HG03045 (cell line): ENCODE measurements around the gene SOX8.

Experiments
- ATAC-seq: cut with Tn5 transposase; IDR thresholded peaks from one replicate; pipeline ENCODE4 v1.9.1; 2021; ENCODE audit warnings: mild to moderate bottlenecking, moderate library complexity; ENCODE audit not compliant: unreplicated experiment

SOX8 gene

DNA sequence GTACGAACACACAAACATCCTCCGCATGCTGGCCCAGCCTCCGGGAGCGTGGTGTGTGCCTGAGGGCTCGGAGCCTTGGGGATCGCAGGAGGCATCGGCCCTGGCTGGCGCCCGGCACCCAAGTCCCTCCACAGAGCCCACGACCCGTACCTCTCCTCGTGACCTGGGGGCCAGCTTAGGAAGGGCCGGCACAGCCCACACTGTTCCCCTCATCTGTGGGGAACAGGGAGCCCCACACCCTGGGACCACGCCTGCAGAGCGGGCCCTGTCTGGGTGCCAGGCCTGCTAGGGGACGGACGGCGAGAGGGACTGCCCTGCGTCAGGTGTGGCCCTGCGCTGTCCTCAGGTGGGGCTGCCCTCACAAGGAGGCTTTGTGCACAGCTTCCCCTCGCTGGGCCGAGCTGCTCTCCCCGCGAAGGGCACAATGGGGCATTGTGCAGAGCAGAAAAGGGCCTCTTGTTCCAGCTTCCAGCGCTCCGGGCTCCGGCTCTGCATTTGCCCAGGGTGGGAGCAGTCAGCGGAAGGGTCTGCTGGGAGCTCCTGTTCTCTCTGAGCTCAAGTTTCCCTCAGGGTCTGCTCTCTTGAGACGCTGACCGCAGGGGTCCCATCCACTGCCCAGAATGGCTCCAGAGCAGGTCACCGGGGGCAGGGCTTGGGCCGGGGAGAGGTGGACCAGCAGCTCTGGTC is 9.1 kb upstream of the SOX8 start:
- ATAC-seq: no peak

GRCh38 chr16:973366-973765 is 8.2 kb upstream of the SOX8 start:
- no peak for ATAC-seq

- no peak for ATAC-seq
Observed at GRCh38 chr16:974001-974601, 7.5 kb upstream of the SOX8 start.

DNA sequence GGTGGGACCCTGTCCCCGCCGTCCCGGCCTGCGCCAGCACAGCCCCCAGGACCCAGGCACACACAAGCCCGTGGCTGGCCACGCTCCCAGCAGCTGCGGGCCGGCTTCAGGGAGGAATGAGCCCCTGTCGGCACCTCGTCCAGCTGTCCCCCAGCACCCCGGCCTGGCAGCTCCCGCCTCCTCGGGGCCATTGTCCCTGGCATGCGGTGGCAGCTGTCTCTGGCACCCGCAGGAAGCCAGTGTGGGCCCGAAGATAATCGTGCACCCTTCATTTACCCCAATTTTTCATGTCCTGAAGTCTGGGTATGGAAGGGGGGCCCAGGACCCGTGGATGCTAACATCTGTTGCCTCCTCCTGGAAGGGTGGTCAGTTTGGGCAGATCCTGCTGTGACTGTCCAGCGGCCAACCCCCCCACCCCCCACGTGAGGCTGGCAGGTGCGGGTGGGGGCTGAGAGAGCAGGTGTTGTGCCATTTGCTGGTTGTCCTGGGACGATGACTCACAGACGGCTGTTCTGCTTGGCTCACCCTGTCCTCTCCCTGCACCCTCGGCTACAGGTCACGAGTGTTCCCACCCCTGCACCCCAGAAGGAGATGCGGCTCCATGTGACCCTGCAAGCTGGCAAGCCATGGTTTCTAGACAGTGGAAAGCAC is 6.8 kb upstream of the SOX8 start:
- no peak for ATAC-seq

- no peak for ATAC-seq
Observed at GRCh38 chr16:975291-975690, 6.3 kb upstream of the SOX8 start.

DNA sequence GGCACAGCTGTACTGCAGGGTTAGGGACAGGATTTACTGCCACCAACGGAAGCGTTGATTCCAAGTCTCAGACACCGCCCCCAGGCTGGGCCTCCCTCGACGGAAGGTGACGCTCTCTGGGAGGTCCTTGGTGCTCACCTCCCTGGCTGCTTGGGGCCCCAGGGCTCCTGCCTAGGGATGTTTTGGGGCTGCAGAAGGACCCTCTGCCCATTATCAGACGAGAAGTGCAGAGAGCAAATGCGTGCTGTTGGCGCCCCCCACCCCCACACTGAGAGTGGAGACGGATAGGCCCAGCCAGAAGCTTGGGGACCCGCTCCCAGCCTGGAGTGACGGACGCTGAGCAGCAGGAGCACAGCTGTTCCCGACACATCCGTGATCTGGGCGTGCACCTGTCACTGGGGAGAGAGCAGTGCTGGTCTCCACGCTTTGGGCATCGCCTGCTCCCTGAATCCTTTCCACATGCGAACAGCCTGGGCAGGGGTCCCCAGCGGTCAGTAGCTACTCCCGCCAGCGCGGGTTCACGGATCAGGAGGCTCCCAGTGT is 5.1 kb upstream of the SOX8 start:
- ATAC-seq: no peak

GRCh38 chr16:977081-977701 is 4.4 kb upstream of the SOX8 start:
- ATAC-seq: no peak

- ATAC-seq: no peak
Observed at GRCh38 chr16:977896-978295, 3.7 kb upstream of the SOX8 start.

GRCh38 chr16:978403-978802 is 3.2 kb upstream of the SOX8 start:
- no peak for ATAC-seq

DNA sequence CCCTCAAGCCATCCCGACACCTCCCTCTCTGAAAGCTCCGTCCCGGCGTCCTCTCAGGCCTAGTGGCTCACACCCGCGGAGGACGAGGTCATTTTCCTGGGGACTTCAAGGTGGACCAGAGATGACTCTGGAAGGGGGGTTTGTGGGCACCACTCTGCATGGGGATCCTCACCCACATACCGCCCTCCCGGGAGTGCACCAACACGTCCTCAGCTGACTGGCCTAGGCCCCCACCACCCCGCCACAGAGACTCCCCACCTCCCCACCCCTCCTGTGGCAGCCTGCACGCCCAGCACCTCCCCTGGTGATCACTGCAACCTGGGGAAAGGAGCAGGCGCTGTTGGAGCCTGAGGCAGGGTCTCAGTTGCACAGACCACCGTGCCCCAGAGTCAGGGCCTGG is 2.4 kb upstream of the SOX8 start:
- ATAC-seq: no peak

DNA sequence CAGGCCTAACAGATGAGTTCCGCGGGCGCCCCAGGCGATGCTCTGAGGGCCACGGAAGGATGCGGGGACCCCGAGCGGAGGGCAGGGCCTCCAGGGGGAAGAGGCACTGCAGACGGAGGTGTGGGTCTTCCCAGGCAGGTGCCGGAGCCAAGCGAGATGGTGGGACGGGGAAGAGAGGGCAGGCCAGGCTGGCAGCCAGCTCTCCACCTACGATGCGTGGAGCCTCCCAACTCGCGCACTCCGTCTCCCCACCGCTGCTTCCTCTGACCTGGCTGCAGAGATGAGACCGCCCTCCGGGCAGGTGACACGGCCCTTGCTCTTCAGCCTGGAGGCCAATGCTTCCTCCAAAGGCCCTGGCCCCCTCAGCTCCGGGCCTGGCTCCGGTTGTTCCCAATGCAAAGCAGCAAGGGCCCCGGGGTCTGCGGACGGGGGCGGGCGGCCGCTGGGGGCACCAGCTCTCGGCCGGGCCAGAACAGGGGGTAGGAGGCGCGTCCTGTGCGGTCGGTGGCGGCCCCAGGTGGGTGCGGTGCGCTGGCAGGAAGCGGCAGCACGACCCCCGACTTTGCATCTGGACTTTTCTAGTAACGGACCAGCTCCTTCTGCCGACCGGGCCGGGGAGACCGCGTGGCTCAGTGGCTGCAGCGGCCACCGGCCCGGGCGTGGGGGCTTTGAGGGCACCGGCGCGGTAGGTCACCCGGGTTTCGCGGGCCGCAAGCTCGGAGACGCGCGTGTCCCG is 1.5 kb upstream of the SOX8 start:
- ATAC-seq: no peak

- ATAC-seq: no peak
Observed at GRCh38 chr16:980595-980854, 1.0 kb upstream of the SOX8 start.

DNA sequence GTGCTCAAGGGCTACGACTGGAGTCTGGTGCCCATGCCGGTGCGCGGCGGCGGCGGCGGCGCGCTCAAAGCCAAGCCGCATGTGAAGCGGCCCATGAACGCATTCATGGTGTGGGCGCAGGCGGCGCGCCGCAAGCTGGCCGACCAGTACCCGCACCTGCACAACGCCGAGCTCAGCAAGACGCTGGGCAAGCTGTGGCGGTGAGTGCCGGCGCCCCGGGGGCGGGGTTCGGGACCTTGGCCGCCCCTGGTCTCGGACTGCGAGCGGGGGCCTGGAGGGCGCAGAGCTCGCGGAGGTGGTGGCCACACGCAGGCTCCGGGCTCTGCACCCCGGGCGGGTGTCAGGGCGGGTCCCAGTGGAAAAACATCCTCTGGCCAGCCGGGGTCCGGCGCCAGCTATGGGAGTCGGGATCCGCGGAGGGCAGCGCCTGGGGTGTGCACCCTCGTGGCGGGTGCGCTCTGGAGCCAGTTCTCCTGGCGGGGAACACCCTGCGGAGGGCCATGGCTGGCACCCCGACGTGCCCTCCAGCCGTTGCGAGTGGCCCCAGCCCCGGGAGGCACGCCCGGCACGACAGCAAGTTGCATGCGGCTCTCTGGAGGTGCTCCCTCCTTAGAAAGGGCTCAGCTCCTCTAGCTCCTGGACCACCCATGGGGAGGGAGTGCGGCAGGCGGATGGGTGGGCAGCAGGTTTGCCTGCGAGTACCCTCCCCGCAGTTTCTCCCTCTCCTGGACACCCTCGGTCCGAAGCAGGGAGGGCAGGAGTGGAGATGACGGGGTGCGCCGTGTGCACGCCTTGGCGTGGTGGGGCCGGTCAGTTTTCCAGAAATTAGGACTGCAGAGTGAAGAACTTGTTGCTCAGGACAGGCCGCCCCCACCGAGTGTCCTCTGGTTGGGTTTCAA is 824 bp downstream of the SOX8 start:
- ATAC-seq: no peak

DNA sequence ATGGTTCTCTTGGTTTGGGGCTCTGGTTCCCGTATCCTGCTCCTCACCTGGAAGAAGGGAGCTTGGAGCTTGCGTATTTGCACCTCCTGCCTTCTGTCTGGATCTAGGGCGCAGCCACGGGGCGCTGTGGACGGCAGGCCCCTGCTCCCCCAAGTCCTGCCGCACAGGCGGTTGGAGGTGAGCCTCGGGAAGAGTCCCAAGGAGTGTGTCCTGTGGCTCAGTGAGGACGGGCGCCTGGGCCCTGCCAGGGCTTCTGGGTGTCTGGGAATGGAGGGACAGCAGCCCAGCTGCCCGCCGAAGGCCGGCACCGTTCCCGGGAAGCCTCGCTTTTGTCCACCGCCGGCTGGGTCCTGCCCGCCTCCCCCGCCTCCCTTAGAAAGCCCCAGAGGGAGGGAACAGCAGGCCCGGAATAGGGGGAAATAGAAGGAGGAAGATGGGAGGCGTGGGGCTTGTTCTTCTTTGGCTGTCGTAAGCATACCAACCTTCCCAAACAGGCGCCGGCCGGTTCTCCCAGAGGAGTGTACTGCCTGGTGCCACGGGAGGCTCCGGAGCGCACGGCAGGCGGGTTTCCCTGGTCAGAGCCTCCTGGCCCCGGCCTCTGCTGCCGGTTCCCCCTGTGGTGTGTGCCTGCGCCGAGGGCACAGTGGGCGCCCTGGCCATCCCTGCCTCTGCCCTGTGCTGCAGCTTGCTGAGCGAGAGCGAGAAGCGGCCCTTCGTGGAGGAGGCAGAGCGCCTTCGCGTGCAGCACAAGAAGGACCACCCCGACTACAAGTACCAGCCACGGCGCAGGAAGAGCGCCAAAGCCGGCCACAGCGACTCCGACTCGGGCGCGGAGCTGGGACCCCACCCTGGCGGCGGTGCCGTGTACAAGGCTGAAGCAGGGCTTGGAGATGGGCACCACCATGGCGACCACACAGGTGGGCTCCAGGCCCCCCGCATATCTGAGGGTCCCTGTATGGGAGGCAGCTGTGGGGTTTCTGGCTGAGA is 1.8 kb downstream of the SOX8 start:
- ATAC-seq: no peak

GRCh38 chr16:984121-984694 is 2.6 kb downstream of the SOX8 start:
- no peak for ATAC-seq

GRCh38 chr16:984736-985636 is 3.4 kb downstream of the SOX8 start:
- ATAC-seq: no peak

GRCh38 chr16:985646-986400 is 4.3 kb downstream of the SOX8 start:
- no peak for ATAC-seq
